KBM-7 (cell line): ENCODE results near the gene EIF4E.
"Not testable (repeated sequence)": the region's sequence is repeated elsewhere in the genome, so short reads cannot be mapped to it uniquely, and the experiment has no call there.

ENCODE experiments used
- DNase-seq: peaks from one replicate; pipeline ENCODE4 v3.0.0-alpha.2; 2015
- in situ Hi-C: fragments of 300-500 bp; cut with MboI; formaldehyde crosslinking; loops from 2 replicates; pipeline ENCODE4 v1.14.3; 2020; ENCODE audit warnings: low sequenced_read_pairs, low pct_unique_long_range_greater_than_20kb, mixed read lengths

Gene EIF4E

GRCh38 chr4:98831036-98831435, 97.9 kb downstream of the EIF4E start:
- DNase-seq, in situ Hi-C loops: not testable (repeated sequence)
